Measurements from ENCODE around the gene OTX1.
"Not testable (repeated sequence)": the region's sequence is repeated elsewhere in the genome, so short reads cannot be mapped to it uniquely, and the experiment has no call there.

The OTX1 gene

GRCh38 chr2:63013438-63013837 is 37.2 kb upstream of the OTX1 start:
- no peak overlapping the region for H3K27ac ChIP-seq
- no peak overlapping the region for H3K4me3 ChIP-seq
- no peak for DNase-seq (ENCODE audit: low spot score)
- no peak for TF ChIP-seq CTCF (IDR thresholded peaks at IDR 0.05)

GRCh38 chr2:63015389-63015788 is 35.2 kb upstream of the OTX1 start:
- no peak for TF ChIP-seq CTCF (IDR thresholded peaks at IDR 0.05)
- no peak for DNase-seq (ENCODE audit: low spot score)
- Histone ChIP-seq H3K4me3 (no peak overlapping the region), H3K27ac (no peak overlapping the region)

GRCh38 chr2:63018439-63018838 is 32.2 kb upstream of the OTX1 start:
- no peak for DNase-seq (ENCODE audit: low spot score)
- TF ChIP-seq CTCF (IDR thresholded peaks at IDR 0.05) = no peak

GRCh38 chr2:63019686-63020085 is 30.9 kb upstream of the OTX1 start:
- DNase-seq (ENCODE audit: low spot score) = not testable (repeated sequence)

More at GRCh38 chr2:63018439-63018838, 32.2 kb upstream of the OTX1 start:
- no peak overlapping the region for H3K4me3 ChIP-seq
- H3K27ac ChIP-seq = no peak overlapping the region

GRCh38 chr2:63023444-63023843 is 27.2 kb upstream of the OTX1 start:
- no peak for TF ChIP-seq CTCF (IDR thresholded peaks at IDR 0.05)
- Histone ChIP-seq H3K27ac (no peak overlapping the region), H3K4me3 (no peak overlapping the region)
- DNase-seq (ENCODE audit: low spot score) = no peak

More at GRCh38 chr2:63019686-63020085, 30.9 kb upstream of the OTX1 start:
- H3K27ac ChIP-seq, H3K4me3 ChIP-seq: not testable (repeated sequence)

- Histone ChIP-seq H3K27ac (no peak overlapping the region), H3K4me3 (no peak overlapping the region)
- DNase-seq (ENCODE audit: low spot score) = no peak
- TF ChIP-seq CTCF (IDR thresholded peaks at IDR 0.05) = no peak
These were observed 23.4 kb upstream of the OTX1 start for GRCh38 chr2:63027220-63027619.

- Histone ChIP-seq H3K4me3 (no peak overlapping the region), H3K27ac (no peak overlapping the region)
- no peak for DNase-seq (ENCODE audit: low spot score)
- no peak for TF ChIP-seq CTCF (IDR thresholded peaks at IDR 0.05)
These were observed 21.6 kb upstream of the OTX1 start for GRCh38 chr2:63029058-63029457.

GRCh38 chr2:63034526-63034925 is 16.1 kb upstream of the OTX1 start:
- Histone ChIP-seq H3K27ac (no peak overlapping the region), H3K4me3 (no peak overlapping the region)
- TF ChIP-seq CTCF (IDR thresholded peaks at IDR 0.05) = no peak
- no peak for DNase-seq (ENCODE audit: low spot score)

Measured in coronary artery (tissue), 2 donors.